Activated B cell treated with CpG ODN at 0.5 μM for 24 hours (primary cell): Measurements from ENCODE around the gene BTBD1. TPM values are rescaled to one million over a fixed set of nuclear protein-coding genes. Genes with fewer than 3 reads are reported as not detected.

Experiments
- ATAC-seq: fragments of 200-7000 bp; cut with Tn5 transposase; one replicate; pipeline ENCODE4 v1.10.0; 2021; ENCODE audit warnings: low read depth, mild to moderate bottlenecking, moderate library complexity
- CTCF ChIA-PET: fragments of 350-600 bp; sonication (Branson Sonifier 250); formaldehyde crosslinking; loops from one replicate; lab custom pipeline; 2021; ENCODE audit warnings: antibody characterized with exemption; lab: Charles Lee
- POLR2A ChIA-PET: fragments of 350-600 bp; sonication (Branson Sonifier 250); formaldehyde crosslinking; loops from one replicate; lab custom pipeline; 2021; ENCODE audit warnings: antibody characterized with exemption; lab: Charles Lee
- DNase-seq: peaks from one replicate; pipeline ENCODE4 v3.0.0; 2022
- H3K27ac Mint-ChIP-seq: one replicate; pipeline ENCODE4 v1.8.0; 2020; ENCODE audit warnings: mixed read lengths
- H3K27me3 Mint-ChIP-seq: one replicate; pipeline ENCODE4 v1.8.0; 2021; ENCODE audit warnings: mixed read lengths
- H3K36me3 Mint-ChIP-seq: one replicate; pipeline ENCODE4 v1.8.0; 2021; ENCODE audit warnings: low read depth, mixed read lengths
- H3K4me1 Mint-ChIP-seq: one replicate; pipeline ENCODE4 v1.8.0; 2021; ENCODE audit warnings: mixed read lengths
- H3K4me3 Mint-ChIP-seq: one replicate; pipeline ENCODE4 v1.8.0; 2020; ENCODE audit warnings: mild to moderate bottlenecking, mixed read lengths
- H3K9me3 Mint-ChIP-seq: one replicate; pipeline ENCODE4 v1.8.0; 2020; ENCODE audit warnings: mixed read lengths
- intact Hi-C: fragments of 100-400 bp; cut with micrococcal nuclease; formaldehyde crosslinking; loops from one replicate; pipeline ENCODE4 v1.15.1; 2024
- total RNA-seq: library from RNA; stranded (reverse); gene quantifications from 2 replicates; pipeline ENCODE4 v1.2.3, GENCODE V29; 2022
- TF ChIP-seq, protein P1 (sequence below): fragments of 200-600 bp; IDR thresholded peaks from one replicate; pipeline ENCODE4 v1.8.0; 2022; ENCODE audit warnings: antibody characterized with exemption, mild to moderate bottlenecking

Gene BTBD1
- total RNA-seq, 1 donor from 2014 or later = 54.2 TPM

DNA sequence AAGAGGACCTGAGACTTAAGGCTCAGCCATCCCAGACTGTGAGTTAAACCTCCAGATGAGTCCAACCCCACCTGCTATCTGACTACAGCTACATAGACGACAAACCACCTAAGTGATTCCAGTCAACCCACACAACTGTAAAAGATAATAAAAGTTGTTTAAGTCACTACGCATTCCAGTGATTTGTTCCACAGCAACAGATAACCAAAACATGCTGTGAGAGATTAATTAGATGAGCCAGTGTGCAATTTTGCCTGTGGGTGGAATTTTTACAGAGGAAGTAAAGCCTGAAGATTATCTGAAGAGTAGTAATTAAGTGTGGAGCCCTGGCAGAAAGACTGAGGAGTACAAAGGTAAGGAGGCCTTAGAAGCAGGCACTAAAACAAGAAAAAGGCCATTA, 5.4 kb downstream of the BTBD1 start:
- intact Hi-C loops = loop anchor here (2.0 to 5.0 kb wide), 3 partner anchors 46 to 519 kb away; partner anchors contain the start of genes C15orf40, RPS17 and TM6SF1
- TF ChIP-seq, protein P1, sequence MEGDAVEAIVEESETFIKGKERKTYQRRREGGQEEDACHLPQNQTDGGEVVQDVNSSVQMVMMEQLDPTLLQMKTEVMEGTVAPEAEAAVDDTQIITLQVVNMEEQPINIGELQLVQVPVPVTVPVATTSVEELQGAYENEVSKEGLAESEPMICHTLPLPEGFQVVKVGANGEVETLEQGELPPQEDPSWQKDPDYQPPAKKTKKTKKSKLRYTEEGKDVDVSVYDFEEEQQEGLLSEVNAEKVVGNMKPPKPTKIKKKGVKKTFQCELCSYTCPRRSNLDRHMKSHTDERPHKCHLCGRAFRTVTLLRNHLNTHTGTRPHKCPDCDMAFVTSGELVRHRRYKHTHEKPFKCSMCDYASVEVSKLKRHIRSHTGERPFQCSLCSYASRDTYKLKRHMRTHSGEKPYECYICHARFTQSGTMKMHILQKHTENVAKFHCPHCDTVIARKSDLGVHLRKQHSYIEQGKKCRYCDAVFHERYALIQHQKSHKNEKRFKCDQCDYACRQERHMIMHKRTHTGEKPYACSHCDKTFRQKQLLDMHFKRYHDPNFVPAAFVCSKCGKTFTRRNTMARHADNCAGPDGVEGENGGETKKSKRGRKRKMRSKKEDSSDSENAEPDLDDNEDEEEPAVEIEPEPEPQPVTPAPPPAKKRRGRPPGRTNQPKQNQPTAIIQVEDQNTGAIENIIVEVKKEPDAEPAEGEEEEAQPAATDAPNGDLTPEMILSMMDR = no peak
- peaks cover 24% of the 10 kb centered on the region for H3K36me3 Mint-ChIP-seq
- no peak overlapping the region for H3K27ac Mint-ChIP-seq
- ATAC-seq (no peak), DNase-seq (no peak)
- POLR2A ChIA-PET = no interaction called here
- peaks cover 15% of the 10 kb centered on the region for H3K4me1 Mint-ChIP-seq
- H3K27me3 Mint-ChIP-seq = no peaks in the 10 kb centered on the region
- no peaks in the 10 kb centered on the region for H3K9me3 Mint-ChIP-seq
- H3K4me3 Mint-ChIP-seq = no peak overlapping the region
- CTCF ChIA-PET = interaction anchor here (0.6 kb wide), 1 partner anchor 1728 kb away, joined by 3 read pairs; no protein-coding TSS in a partner anchor

- peaks cover 46% of the 10 kb centered on the region for H3K36me3 Mint-ChIP-seq
- no peak for DNase-seq
- H3K27ac Mint-ChIP-seq = no peak overlapping the region
Observed at GRCh38 chr15:83057696-83058376, 9.2 kb downstream of the BTBD1 start.

DNA sequence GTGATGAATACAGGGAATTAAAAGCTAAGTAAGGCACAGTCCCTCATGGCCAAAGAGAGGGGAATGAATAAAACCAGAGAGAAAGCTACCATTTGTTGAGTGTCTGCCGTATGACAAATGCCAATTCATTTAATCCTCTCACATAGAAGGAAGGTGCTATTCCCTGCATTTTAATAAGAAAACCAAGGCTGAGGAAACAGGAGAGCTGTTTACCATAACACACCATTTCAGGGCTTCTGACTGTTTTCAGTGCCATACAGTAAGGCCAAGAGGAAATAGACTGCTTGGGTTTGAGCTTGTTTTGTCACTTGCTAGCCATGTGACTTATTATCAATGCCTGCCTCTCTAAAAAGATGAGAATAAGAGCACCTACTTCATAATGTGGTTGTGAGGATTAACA, 10.1 kb downstream of the BTBD1 start:
- no peak overlapping the region for H3K27ac Mint-ChIP-seq
- H3K27me3 Mint-ChIP-seq = no peaks in the 10 kb centered on the region
- no peak overlapping the region for H3K4me3 Mint-ChIP-seq
- CTCF ChIA-PET = no interaction called here
- H3K36me3 Mint-ChIP-seq = peaks cover 48% of the 10 kb centered on the region
- peaks cover 13% of the 10 kb centered on the region for H3K4me1 Mint-ChIP-seq
- no peak for DNase-seq
- intact Hi-C loops = no loop called here
- TF ChIP-seq, protein P1 = no peak
- ATAC-seq = no peak
- H3K9me3 Mint-ChIP-seq = no peaks in the 10 kb centered on the region
- POLR2A ChIA-PET = interaction anchor here (1.6 kb wide), 1 partner anchor 10 kb away, joined by 7 read pairs; the partner anchor contains the start of gene BTBD1

More at GRCh38 chr15:83057696-83058376, 9.2 kb downstream of the BTBD1 start:
- Mint-ChIP-seq H3K4me1 (peaks cover 13% of the 10 kb centered on the region), H3K9me3 (no peaks in the 10 kb centered on the region), H3K4me3 (no peak overlapping the region), H3K27me3 (no peaks in the 10 kb centered on the region)
- ChIA-PET CTCF (interaction anchor here (1.0 kb wide), 1 partner anchor 9 kb away, joined by 3 read pairs; no protein-coding TSS in a partner anchor), POLR2A (interaction anchor here (1.6 kb wide), 1 partner anchor 9 kb away, joined by 7 read pairs; the partner anchor contains the start of gene BTBD1)
- TF ChIP-seq, protein P1 = no peak
- intact Hi-C loops = no loop called here
- no peak for ATAC-seq

- POLR2A ChIA-PET = no interaction called here
- intact Hi-C loops = no loop called here
- Mint-ChIP-seq H3K27me3 (no peaks in the 10 kb centered on the region), H3K4me1 (peaks cover 7% of the 10 kb centered on the region), H3K36me3 (peaks cover 65% of the 10 kb centered on the region), H3K9me3 (no peaks in the 10 kb centered on the region), H3K4me3 (no peak overlapping the region), H3K27ac (no peak overlapping the region)
- TF ChIP-seq, protein P1 = no peak
- ATAC-seq (no peak), DNase-seq (no peak)
- CTCF ChIA-PET = no interaction called here
Observed at GRCh38 chr15:83053151-83053550, 13.9 kb downstream of the BTBD1 start.

- TF ChIP-seq, protein P1 = no peak
- intact Hi-C loops = no loop called here
- Mint-ChIP-seq H3K9me3 (no peaks in the 10 kb centered on the region), H3K36me3 (peaks cover 72% of the 10 kb centered on the region), H3K27me3 (no peaks in the 10 kb centered on the region), H3K4me3 (no peak overlapping the region), H3K4me1 (no peaks in the 10 kb centered on the region), H3K27ac (no peak overlapping the region)
- no peak for DNase-seq
- ChIA-PET POLR2A (no interaction called here), CTCF (no interaction called here)
- no peak for ATAC-seq
Observed at GRCh38 chr15:83046558-83047127, 20.4 kb downstream of the BTBD1 start.
